Choroid plexus epithelial cell (primary cell): ENCODE data around the gene PHF21B.
"Not testable (repeated sequence)": the region's sequence is repeated elsewhere in the genome, so short reads cannot be mapped to it uniquely, and the experiment has no call there.

Experiments
- DNase-seq: peaks from one replicate; pipeline ENCODE4 v3.0.0-alpha.2; 2010; ENCODE audit warnings: low read depth
- H3K4me3 ChIP-seq: 2 replicates; pipeline ENCODE4 v1.5.1; 2011; ENCODE audit warnings: low read depth, mild to moderate bottlenecking, control low read depth, low read length, moderate library complexity
- CTCF ChIP-seq: conservative IDR thresholded peaks from 2 replicates; pipeline ENCODE4 v1.5.1; 2011; ENCODE audit warnings: low read depth, mild to moderate bottlenecking, control low read depth, inconsistent platforms, low read length, moderate library complexity

The PHF21B gene

DNA sequence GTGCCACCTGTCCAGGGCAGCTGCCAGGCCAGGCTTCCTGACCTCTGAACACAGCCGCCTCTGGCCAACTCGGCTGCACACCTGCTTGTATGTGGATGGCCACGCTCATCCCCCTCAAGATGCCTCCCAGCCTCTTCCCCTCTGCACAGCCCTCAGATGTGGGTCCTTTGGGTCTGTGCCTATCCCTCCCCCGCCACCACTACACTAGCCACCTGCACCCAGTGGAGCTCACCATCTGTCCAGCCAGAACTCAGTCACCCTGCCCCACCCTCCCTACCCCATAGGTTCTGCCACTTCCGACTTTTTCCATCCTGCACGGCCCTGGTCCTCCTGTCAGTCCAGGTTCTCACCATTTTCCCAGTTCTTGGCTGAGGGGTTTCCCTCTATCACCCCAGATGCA lies 44.6 kb downstream of the PHF21B start:
- DNase-seq: no peak
- TF ChIP-seq CTCF: no peak
- H3K4me3 ChIP-seq: no peak overlapping the region

- no peak overlapping the region for H3K4me3 ChIP-seq
- DNase-seq: no peak
- no peak for TF ChIP-seq CTCF
Observed at GRCh38 chr22:44964722-44965078, 45.1 kb downstream of the PHF21B start.

DNA sequence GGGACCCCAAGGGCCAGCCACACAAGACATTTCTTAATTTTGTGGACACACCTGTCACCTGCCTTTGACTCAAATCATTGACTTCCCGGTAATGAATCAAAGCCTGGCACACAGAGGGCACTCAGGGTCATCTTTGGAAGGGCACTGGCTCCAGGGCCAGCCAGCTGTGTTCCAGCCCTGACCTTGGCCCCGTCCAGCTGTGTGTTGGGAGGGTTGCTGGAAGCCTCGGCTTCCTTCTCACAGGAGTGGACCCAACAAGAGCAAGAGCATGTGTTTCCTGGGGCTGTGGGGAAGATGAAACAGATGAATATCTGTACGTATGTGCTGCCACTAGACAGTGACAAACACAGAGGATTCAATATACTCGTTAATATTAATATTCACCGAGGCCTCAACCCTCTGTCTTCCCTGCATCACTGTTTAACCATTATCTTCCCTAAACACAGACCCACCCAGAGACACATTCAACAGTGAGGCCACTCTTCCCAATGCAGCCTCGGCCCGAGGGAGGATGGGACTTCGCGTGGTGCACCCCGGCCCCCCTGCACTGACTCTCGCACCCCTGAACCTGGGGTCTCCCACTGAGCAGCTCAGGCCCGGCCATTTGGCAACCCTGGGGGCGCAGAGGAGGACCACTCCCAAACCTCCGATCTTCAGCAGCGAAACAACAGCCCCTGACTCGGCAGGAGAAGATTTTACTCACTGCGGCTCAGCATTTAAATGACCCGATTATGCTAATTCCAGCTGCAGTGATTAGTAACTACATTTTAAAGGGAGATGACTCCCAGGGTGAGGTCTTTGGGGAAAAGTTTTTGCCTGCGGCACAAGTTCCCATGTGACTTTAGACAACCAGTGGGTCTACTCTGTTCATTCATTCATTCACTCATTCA lies 45.7 kb downstream of the PHF21B start:
- no peak for DNase-seq
- TF ChIP-seq CTCF: no peak
- H3K4me3 ChIP-seq: no peak overlapping the region

- no peak for DNase-seq
- H3K4me3 ChIP-seq: no peak overlapping the region
- no peak for TF ChIP-seq CTCF
Observed at GRCh38 chr22:44962741-44963454, 46.9 kb downstream of the PHF21B start.

DNA sequence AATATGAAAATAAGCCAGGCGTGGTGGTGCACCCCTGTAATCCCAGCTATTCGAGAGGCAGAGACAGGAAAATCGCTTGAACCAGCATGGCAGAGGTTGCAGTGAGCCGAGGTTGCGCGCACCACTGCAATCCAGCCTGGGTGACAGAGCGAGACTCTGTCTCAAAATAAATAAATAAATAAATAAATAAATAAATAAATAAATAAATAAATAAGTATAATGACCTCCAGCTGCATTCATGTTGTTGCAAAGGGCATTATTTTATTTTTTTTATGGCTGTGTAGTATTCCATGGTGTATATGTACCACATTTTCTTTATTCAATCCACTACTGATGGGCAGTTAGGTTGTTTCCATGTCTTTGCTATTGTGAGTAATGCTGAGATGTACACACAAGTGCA lies 48.1 kb downstream of the PHF21B start:
- not testable (repeated sequence) for H3K4me3 ChIP-seq, DNase-seq

DNA sequence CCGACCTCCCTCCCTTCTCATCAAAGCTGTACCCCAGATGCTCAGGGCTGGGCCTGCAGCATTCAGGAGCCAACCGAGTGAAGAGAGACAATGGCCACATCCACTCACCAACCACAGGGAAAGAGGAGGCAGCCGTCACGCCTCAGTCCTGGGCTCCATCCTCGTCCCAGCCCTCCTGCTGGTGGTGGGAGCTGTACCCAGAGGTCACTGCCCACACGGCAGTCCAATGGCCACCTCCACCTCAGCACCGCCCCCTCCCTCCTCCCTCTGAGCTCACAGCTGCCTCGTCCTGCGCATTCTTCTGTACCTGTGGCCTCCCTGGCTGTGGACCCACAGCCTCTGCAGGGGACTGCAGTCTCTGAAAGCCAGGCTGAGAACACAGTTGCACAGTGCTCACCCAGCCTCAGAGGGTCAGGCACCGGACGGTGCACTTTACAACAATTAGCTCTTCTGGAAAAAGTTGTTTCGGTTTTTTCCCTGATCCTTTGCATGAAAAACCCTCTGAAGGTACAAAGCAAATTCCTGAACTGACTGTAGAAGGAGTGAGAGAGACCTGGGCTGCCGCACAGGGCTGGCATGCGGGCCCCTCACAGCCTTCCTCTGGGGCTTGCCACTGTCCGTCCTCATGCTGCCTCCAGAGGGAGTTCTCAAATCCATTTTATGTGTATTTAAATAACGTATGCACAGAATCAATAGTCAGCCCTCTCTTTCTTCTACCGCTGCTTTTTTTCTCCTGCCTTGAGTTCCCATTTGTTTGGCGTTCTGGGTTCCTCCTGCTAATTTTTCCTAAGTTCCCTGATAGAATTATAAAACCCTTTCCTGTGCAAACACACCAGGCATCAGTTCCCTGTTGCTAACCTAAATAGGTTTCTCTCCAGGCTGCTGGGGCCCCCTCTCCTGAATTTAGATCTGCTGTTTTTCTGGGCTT lies 52.7 kb downstream of the PHF21B start:
- no peak overlapping the region for H3K4me3 ChIP-seq
- peak; percentile 19 for DNase-seq
- TF ChIP-seq CTCF: peak; percentile 52

- DNase-seq: no peak
- no peak for TF ChIP-seq CTCF
- H3K4me3 ChIP-seq: no peak overlapping the region
Observed at GRCh38 chr22:44955102-44955501, 54.7 kb downstream of the PHF21B start.
